GM19043 (cell line): ENCODE measurements around the gene ABLIM3.

Experiments
- ATAC-seq: cut with Tn5 transposase; IDR thresholded peaks from one replicate; pipeline ENCODE4 v1.9.1; 2021; ENCODE audit warnings: low read depth; ENCODE audit not compliant: unreplicated experiment

ABLIM3 gene

DNA sequence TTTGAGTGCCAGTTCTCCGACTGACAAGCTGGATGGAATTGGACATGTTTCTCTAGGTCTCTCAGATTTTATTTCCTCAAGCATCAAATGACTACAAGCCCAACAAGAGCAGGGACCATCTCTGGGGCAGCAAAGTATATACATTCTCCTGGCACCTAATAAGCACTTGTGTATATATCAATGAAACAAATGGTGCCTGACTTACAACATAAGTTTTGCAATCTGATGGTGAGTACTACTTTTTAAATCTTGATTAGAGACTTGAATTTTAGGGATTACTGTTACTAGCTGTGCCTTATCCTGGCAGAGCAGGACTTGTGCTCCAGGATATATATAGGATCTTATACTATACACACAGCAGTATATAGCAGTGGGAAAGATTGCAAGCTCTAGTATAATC lies 8.8 kb upstream of the ABLIM3 start:
- ATAC-seq = no peak

DNA sequence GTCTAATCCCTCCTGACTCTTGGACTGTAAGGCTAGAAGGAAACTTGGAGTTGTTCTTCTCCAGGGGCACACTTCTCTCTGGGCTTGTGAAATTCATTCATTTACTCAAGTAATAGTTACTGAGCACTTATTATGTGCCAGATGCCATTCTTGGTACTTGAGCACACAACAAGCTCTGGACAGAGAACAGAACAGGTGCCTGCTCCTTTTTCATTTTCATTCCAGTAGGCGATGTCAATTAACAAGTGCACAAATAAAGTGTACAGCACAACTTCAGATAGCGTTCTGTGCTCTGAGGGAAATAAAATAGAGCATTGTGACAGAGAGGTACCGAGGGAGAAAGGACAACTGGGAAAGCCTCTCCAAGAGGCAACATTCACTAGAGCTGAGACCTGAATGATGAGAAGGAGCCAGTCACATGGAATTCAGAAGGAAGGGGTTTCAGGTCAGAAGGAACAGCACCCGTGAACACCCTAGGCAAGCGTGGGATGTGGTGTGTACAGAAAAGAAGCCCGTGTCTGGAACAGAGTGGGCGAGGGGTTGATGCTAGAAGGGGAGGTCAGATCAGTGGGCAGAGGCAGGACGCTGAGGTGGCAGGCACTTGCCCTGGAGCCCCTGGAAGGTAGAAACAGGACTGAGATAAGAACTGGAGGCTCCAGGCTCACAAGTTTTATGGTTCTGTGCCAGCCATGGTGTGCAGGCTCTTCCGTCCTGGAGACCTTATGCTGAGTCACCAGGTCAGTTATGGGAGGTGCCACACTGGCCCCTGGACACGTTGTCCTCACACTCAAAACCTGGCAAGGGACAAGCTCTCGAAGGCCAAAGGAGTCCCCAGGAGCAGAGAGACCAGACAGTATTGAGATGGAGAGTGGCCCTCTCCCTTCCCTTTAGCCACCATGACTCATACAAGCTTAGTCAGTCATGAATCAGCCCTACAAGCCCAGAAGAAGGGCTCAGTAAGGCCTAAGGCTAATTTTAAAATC lies 7.2 kb upstream of the ABLIM3 start:
- ATAC-seq = no peak

DNA sequence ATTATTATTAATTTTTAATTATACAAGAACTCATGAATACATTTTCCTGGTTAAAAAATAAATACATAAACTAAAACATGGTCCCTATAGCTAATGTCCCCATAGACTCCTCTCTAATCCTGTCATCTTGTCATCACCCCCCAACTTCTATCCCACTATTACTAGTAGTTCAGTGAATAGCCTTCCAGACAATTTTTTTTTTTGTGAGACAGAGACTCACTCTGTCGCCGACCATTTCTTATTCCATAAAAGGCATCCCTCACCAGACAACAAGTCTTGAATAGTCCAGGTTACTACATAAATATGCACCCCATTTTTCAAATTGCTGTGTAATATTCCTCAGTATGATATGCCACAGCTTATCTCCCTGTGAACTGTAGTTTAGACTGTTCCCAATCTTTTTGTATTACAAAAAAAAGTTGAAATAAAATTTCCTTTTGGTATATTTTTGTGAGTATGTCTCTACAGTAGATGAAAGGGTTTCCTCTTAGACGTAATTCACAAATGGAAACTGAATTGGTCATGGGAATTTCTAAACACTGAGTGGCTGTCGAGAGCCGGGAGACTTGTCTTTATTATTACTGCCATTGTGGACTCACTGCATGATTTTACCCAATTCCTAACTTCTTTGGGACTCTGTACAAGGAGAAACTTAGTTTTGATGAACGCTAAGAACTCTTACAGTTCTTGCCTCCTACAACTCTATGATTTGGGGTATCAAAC lies 6.4 kb upstream of the ABLIM3 start:
- ATAC-seq = no peak

DNA sequence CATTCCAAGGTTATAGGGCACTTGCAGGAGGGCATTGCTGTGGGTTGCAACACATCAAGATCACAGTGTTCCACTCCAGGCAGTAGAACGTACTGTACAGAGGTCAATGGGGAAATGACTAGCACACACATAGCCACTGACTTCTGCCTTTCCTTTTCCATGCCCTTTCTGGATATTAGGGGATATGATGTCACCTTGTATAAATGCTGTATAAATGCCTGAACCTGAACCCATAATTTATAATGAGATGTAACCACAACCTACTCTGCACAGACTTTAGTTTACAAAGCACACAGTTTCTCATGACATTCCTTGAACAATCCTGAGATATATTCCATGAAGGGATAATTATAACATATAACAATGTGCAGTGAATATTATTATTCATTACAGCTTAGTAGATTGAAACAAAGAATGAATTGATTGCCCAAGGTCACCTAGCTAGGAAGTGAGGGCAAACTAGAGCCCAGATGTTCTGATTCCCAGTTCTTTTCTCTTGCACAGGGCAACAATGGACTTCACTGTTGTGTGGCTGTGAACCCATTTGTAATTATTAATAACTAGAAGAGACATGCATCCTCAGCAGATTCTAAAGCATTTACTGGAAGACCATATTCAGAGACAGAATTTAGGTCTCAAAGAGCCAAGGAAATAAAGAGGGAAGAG lies 5.6 kb upstream of the ABLIM3 start:
- no peak for ATAC-seq

DNA sequence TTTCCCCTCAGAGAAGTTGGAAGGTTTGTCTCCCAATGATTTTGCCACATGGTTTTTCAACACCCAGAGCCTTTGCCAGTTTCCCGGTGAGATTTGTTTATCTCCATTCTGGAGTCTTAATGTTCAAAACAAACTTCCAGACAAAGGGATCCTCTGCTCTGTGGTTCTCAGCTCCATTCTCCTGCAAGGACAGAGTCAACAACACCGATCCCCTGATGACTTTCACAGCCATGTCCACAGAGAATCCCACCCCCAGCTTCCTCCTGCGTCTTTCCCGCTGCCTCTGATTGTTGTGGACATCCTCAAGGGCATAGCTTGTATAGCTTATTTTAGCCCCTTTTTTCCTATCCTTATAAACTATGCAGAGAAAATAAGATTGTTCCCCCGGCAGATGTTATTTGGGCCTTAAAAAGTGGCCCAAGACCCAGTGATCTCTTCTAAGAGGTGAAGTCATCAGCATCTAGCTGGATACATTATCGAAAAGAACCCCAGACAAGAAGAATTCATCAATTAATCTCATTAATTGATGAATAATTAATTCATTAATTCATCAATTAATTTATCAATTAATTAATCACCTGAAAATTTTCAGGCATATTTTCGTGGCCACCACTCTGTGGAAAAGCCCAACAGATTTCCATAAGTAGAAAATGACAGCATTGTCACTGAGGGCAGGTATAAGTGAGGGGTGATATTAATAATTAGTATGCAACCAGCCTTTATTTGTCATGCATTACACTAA lies 2.9 kb upstream of the ABLIM3 start:
- ATAC-seq = no peak

DNA sequence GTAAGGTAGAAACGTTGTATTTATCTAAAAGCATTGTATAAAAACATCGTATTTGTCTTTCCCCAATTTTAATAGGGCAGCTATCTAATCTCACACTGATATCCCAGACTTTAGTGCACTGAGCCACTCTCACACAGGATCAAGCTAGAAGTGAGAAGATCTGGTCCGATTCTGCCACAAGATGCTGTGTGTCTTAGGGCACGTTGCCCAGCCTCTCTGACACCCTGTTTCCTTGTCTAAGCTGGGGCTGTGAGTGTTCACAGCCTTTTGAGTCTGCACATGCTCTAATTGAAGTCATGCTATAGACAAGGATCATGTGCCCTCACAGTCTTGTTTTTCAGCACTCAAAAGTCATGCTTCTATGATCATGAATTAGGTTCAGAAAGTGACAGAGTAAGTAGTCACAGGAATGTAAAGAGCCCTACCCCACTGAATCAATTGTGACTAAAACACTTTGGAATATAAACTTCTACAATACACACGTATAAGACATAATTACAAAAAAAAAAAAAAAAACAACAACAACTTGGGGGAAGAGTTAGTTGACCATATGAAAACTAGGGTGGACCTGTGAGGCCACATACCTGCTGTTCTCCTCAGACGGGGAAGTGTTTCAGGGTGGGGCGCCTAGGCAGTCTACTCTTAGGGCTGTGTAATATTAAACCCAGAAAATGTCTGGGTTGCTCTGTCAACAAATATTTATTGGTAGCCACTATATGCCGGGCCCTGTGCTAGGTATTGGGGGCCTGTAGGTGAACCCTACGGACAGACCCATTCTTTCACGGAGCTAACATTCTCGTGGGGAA lies 893 bp upstream of the ABLIM3 start:
- no peak for ATAC-seq

DNA sequence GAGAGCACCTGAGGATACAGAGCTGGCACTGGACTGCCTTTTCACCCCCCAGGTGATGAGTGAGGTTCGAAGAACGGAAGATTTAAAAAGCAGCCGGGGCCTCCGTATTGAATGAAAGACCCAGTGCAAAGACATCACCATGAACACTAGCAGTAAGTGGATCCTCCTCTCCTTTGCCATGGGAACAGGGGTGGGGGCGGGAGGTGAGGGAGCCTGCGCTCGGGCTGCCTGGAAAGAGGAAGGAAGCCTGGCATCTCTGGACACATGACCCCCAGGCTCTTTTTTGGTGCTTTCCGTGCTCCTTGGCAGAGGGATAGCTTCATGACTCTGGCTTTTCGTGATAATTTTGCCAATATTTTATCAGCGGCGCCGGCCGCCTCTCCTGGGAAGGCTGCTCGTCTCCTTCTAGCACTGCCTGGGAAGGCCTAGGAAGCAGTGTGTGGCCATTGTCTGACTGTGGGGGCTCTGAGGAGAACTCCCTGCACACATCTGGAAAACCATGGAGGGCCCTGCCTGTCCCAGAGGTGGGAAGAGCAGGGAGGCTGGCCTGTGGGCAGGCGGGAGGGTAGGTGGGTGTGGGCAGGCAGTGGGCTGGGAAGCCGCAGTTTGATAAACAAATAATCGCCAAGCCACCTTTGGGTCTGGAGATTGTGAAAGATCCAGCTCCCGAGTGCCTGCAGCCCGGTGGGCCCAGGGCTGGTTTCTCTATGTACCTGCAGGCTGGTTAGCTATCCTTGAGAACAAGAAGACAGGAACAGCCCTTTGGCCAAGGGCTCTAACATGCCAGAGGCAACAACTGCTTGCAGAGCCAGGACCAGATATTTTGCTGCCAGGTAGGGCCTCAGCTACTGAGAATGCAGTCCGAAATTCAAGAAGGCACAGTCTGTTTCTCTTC lies 911 bp downstream of the ABLIM3 start:
- no peak for ATAC-seq

DNA sequence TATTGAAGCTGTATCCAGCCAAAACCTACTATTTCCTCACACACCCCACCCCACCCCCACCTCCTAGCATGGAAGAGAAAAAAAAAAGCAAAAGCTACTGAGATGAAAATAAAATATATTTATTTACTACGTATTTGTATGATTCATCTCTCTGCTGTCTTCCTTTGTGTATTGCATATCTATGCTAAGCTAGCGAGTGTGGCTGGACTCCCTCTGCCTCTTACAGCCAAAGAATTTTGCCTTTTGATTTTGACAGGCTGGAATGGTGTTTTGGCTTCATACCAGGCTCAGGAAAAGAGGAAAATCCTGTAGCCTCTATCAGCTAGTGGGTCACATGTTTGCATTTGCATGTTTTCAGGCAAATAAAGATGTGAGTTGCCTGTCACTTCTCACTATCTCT lies 2.2 kb downstream of the ABLIM3 start:
- no peak for ATAC-seq

DNA sequence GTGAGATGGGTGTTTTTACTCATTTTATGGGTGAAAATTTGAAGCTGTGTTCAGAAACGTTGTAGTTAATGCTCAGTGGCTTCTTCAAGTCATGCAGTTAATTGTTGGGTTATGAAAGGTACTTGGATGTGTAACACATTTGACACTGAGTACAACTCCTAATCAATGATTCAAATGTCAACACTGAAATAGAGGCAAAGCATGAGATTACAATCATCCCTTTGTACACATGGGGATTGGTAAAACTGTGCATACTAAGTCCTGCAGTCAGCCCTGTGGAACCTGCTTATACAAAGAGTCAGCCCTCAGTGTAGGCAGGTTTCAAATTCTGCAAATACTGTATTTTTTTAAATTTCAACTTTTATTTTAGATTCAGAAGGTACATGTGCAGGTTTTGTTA lies 3.3 kb downstream of the ABLIM3 start:
- no peak for ATAC-seq

DNA sequence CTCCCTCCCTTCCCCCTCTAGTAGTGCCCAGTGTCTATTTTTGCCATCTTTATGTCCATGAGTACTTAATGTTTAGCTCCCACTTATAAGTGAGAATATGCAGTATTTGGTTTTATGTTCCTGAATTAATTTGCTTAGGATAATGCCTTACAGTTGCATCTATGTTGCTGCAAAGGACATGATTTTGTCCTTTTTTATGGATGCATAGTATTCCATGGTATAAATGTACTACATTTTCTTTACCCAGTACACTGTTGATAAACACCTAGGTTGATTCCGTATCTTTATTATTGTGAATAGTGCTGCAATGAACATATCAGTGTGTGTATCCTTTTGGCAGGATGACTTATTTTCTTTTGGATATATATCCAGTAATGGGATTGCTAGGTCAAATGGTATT lies 3.8 kb downstream of the ABLIM3 start:
- ATAC-seq = no peak

DNA sequence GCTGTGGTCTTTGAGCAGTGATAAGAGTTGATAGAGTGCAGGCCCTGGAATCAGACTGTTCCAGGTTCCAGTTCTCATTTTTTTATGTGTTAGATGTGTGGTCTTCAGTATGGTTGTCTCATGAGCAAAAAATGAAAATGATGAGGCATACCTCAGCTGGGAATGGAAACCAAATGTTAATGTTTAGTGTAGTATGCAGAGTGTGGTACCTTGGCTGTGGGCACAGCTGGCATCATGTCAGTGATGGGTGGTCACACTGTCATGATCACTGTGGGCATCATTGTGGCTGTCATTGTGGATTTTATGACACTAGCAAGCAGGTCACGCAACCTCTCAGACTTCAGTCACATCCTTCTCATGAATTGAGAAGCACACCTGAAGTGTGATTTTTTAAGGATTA lies 6.4 kb downstream of the ABLIM3 start:
- ATAC-seq = no peak

DNA sequence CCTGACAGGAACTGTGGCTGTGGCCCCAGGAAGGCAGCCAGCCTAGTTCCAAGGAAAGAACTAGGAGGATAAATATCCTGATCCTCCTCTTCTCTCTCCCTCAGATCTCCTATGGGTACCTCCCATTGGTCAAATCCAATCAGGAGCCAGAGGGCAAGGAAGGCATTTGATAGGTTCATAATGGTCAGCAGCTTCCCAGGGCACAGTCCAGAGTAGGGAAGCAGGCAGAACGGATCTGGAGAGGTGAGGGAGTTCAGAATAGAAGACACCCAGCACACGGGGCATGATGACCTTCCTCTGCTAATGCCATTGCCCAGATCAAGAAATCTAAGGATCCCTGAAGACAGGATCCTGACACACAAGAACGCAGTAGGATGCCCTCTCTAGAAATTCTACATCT lies 8.6 kb downstream of the ABLIM3 start:
- ATAC-seq = no peak

DNA sequence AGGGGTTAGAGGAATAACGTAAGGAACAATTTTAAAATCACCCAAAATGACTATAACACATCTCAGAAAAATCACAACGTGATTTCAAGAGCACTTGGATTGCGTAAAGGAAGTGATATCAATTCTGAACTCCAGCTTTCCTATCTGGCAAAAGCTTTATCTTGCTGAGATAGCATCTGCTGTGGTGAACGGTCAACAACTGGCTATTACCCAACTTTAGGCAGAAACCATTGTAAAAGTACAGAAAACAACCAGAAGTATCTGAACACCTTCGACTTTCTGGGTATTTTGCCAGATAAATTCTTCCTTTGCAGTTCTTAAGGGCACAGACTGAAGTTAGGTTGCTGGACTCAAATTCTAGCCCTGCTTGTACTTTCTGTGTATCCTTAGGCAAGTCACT lies 9.2 kb downstream of the ABLIM3 start:
- no peak for ATAC-seq

DNA sequence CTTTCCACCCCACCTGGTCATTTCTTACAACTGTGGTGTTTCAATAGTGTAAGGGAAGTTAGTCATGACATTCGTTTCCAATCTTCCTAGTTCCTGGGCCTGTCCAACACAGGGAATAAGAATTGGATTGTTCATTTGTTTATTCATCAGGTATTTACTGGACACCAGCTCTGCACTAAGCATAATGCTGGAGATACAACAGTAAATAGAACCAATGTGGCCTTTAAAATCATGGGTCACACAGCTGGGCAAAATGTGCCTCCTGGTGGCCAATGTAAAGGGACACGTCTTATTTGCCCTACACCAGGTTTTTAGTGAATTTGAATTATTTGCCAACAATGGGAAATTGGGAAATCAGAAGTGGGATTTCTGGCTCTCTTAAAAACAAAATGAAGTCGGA lies 10.4 kb downstream of the ABLIM3 start:
- no peak for ATAC-seq

DNA sequence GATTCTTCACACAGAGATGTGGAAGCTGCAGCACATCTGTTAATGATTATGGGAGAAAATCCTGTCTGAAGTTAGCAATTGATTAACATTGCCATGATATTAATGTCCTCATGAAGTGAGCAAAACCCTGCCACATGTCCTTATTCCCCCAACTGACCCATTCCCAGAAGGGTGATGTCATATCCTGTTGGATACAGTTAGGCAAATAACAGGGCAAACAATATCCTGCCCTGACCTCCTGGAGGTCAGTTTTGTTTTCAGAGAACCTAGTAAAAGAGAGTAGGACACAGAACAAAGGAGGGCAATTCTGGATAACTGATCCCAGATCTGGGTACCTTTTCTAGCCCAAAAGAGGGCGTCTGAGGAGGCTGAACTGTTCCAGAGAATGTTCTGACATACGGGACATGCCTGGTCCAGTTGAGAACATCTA lies 11.0 kb downstream of the ABLIM3 start:
- ATAC-seq = no peak

DNA sequence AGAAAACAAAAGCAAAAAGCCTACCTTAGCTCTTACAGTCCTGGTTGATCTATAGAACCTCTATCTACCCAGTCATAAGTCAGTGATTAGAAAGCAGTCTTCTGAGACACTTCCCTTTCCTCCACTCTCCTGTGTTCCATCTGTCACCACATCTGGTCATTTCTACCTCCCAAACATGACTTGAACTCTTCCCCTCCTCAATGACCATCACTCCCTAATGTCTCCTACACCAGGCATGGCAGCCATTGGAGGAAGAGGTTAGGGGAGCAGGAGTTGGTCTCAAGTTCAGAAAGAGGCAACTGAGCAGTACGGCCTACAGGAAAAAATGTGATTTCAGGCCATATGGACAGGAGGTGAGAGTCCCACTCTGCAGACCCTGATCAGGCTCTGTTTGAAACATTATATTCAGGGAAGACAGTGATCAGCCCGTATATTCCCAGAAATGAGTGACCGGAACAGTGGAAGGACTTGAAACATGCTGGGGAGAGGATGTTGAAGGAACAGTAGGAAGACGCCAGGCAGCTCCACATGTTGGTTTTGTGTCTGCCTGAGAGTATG lies 12.0 kb downstream of the ABLIM3 start:
- no peak for ATAC-seq

DNA sequence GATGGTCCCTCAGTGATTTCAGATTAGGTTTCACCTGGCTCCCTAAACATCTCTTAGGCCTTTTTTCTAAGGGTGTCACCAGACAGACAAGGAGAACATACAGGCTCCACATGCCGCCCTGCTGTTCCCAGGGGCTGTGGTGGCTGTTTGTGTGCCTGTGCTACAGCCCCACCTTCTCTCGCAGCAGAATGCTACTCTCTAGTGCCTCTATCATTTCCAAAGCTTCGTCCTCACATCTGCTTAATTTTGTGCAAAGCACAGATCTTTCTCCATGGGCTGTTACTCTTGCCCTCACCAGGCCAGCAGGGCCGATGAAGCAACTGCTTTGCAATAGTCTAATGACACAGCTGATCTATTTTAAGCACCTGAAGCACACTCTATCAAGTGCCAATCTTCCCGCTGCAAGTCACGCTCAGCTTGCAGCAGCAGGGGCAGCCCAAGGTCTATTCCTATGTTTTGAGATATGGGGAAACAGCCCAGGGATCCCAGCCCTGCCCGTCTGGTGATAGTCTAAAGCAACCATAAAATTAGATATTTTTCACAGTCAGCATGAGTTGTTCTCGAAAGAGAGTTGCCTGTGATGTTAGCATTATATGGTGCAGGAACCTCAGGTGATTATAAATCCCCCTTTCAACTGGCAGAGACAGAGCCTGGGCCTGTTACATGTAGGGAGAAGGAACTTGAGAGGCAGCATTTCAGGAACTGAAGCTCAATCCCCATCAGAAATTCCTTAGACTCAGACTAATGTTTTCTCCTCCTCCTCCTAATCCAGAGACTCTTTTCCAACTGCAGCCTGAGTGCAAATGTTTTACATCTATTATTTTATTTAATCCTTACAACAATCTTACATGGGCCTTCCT lies 12.7 kb downstream of the ABLIM3 start:
- ATAC-seq = no peak

DNA sequence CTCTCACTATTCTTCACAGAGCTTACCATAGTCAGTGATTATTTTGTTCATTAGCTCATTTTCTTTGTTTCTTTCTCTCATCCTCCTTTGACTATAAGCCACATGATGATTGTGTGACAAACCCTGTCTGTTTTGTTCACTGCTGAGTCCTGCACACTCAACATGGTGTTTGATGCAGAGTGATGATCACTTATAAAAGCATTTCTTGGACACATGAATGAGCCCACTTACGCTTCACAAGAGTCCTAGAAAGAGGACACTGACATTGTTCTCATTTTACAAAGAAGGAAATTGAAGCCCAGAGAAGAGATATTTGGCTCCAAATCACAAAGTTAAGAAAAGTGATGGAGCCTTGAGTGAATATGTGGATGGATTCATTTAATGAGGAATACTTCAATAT lies 13.4 kb downstream of the ABLIM3 start:
- ATAC-seq = no peak
